HL-60/S4 (cell line): ENCODE measurements around the gene ACOT4.
"Not testable (repeated sequence)": the region's sequence is repeated elsewhere in the genome, so short reads cannot be mapped to it uniquely, and the experiment has no call there.

ENCODE experiments used
- in situ Hi-C: fragments of 300-500 bp; cut with MboI; formaldehyde crosslinking; loops from 2 replicates; pipeline ENCODE4 v1.14.3; 2022; ENCODE audit warnings: low sequenced_read_pairs

The ACOT4 gene

GRCh38 chr14:73577214-73577613, 14.5 kb upstream of the ACOT4 start:
- in situ Hi-C loops, result not testable (repeated sequence)

- in situ Hi-C loops, result not testable (repeated sequence)
Observed at GRCh38 chr14:73582102-73582979, 9.3 kb upstream of the ACOT4 start.

GRCh38 chr14:73588695-73589094, 3.0 kb upstream of the ACOT4 start:
- in situ Hi-C loops, result no loop called here

- in situ Hi-C loops, result no loop called here
Observed at GRCh38 chr14:73589116-73589515, 2.6 kb upstream of the ACOT4 start.

- in situ Hi-C loops, result not testable (repeated sequence)
Observed at GRCh38 chr14:73590673-73591004, 1.0 kb upstream of the ACOT4 start.

GRCh38 chr14:73594491-73594890, 2.8 kb downstream of the ACOT4 start:
- in situ Hi-C loops, result no loop called here

- in situ Hi-C loops, result no loop called here
Observed at GRCh38 chr14:73599499-73599898, 7.8 kb downstream of the ACOT4 start.

- in situ Hi-C loops, result no loop called here
Observed at GRCh38 chr14:73602994-73603393, 11.3 kb downstream of the ACOT4 start.

- in situ Hi-C loops, result no loop called here
Observed at GRCh38 chr14:73606271-73606670, 14.6 kb downstream of the ACOT4 start.

GRCh38 chr14:73607241-73607640, 15.6 kb downstream of the ACOT4 start:
- in situ Hi-C loops, result no loop called here

GRCh38 chr14:73610687-73611086, 19.0 kb downstream of the ACOT4 start:
- in situ Hi-C loops, result no loop called here

- in situ Hi-C loops, result no loop called here
Observed at GRCh38 chr14:73612339-73613045, 20.8 kb downstream of the ACOT4 start, which contains the start of gene ACOT6. Gene ACOT6, plus strand, starts transcription at chr14:73612517. Its CDS starts 55 bp downstream, at chr14:73612572.

- in situ Hi-C loops, result no loop called here
Observed at GRCh38 chr14:73613046-73613383, 21.3 kb downstream of the ACOT4 start.

GRCh38 chr14:73613419-73613963, 21.8 kb downstream of the ACOT4 start:
- in situ Hi-C loops, result no loop called here

- in situ Hi-C loops, result no loop called here
Observed at GRCh38 chr14:73616831-73617230, 25.2 kb downstream of the ACOT4 start.

- in situ Hi-C loops, result no loop called here
Observed at GRCh38 chr14:73619524-73619923, 27.9 kb downstream of the ACOT4 start.

GRCh38 chr14:73620268-73620667, 28.6 kb downstream of the ACOT4 start:
- in situ Hi-C loops, result no loop called here

- in situ Hi-C loops, result no loop called here
Observed at GRCh38 chr14:73623504-73624054, 31.9 kb downstream of the ACOT4 start.

GRCh38 chr14:73625706-73626105, 34.0 kb downstream of the ACOT4 start:
- in situ Hi-C loops, result no loop called here

GRCh38 chr14:73627151-73627558, 35.5 kb downstream of the ACOT4 start:
- in situ Hi-C loops, result no loop called here

GRCh38 chr14:73630009-73630780, 38.5 kb downstream of the ACOT4 start:
- in situ Hi-C loops, result no loop called here
